ENCODE data around the gene KCNJ9. TPM values are rescaled to one million over a fixed set of nuclear protein-coding genes. Genes with fewer than 3 reads are reported as not detected.

Gene KCNJ9
- total and polyA plus RNA-seq, 2 of the 13 experiments (the other 11 are each of a cell fraction or from before 2014, with no cell fraction given), result not detected

- no TSS peak for BruUV-seq (replicated peaks)
- no peaks in the 10 kb centered on the region for H4K20me1 ChIP-seq (ENCODE audit: insufficient read depth, low read length)
- WGBS (ENCODE audit: low lambda C conversion rate), result 8% methylated on average over 10 of the region's 11 CpGs
- intact Hi-C loops (cut with micrococcal nuclease; ENCODE audit: unreplicated experiment) (loop anchor here (1.0 kb wide), 1 partner anchor 32 kb away; no protein-coding TSS in a partner anchor), in situ Hi-C loops (cut with HindIII; ENCODE audit: extremely low pct_ligation_motif_present, low pct_unique_long_range_greater_than_20kb) (loop anchor here (5.0 kb wide), 1 partner anchor 36 kb away; the partner anchor contains the start of gene KCNJ9)
- H3K4me1 ChIP-seq (ENCODE audit: insufficient read depth, low read length), result peaks cover 79% of the 10 kb centered on the region
- H3K79me2 ChIP-seq (ENCODE audit: insufficient read depth, low read length), result no peaks in the 10 kb centered on the region
- H3K9ac ChIP-seq (ENCODE audit: insufficient read depth, low read depth, low read length), result peak overlapping the region; percentile 56
- peak overlapping the region; percentile 64 for H3K27ac ChIP-seq (ENCODE audit: extremely low read length, insufficient read depth, low read length)
- peak overlapping the region in 2 of 3 experiments; percentile 24 to 53; a peak in 4 of 6 replicates for H3K4me3 ChIP-seq (replicated peaks in 1 of 3; ENCODE audit: insufficient read depth in 1 of 3, low read depth in 2 of 3, low read length in 3 of 3)
- peaks cover 1 to 7% of the 10 kb centered on the region in 2 experiments; a peak in 2 of 5 replicates for H3K36me3 ChIP-seq (replicated peaks in 1 of 2; ENCODE audit: control insufficient read depth in 1 of 2, insufficient read depth in 2 of 2, low read length in 2 of 2)
- H3K4me2 ChIP-seq (ENCODE audit: low read depth, low read length), result peak overlapping the region; percentile 78
- DNase-seq (ENCODE audit: low spot score), result peak; percentile 69
- H2AFZ ChIP-seq (ENCODE audit: low read length), result peak overlapping the region; percentile 37
- POLR2A ChIA-PET, result interaction anchor here (0.9 to 2.2 kb wide), 9 partner anchors 8 to 216 kb away, joined by 3 to 14 read pairs (median 8); partner anchors contain the start of genes DCAF8, IGSF8, KCNJ10 and PIGM
- CTCF ChIA-PET (ENCODE audit: low intra/inter-chr PET ratio, low total read pairs), result interaction anchor here (2.0 to 4.4 kb wide), 3 partner anchors 33 to 39 kb away, joined by 7 to 29 read pairs (median 11); no protein-coding TSS in a partner anchor
- H3K9me3 ChIP-seq (ENCODE audit: low read length), result no peaks in the 10 kb centered on the region
- FAIRE-seq, result peak; percentile 56
- H3K27me3 ChIP-seq (ENCODE audit: control insufficient read depth in 1 of 2, insufficient read depth in 2 of 2, low read length in 2 of 2), result no peaks in the 10 kb centered on the region
- peak; percentile 82 for ATAC-seq
- TF ChIP-seq MTERF4 (CRISPR knock-in tag; IDR thresholded peaks at IDR 0.05), result 0 out of 2 replicates have a peak, but pooled peaks have one; percentile 56
- TF ChIP-seq ZNF709 (CRISPR knock-in tag; IDR thresholded peaks at IDR 0.05), result no peak
- no peak for TF ChIP-seq CSRNP1 (CRISPR knock-in tag; IDR thresholded peaks at IDR 0.05)
- no peak for TF ChIP-seq SOX13 (IDR thresholded peaks at IDR 0.05)
- peak in 1 of 2 experiments; percentile 87; a peak in 2 of 4 replicates for TF ChIP-seq SOX13 (CRISPR knock-in tag; conservative IDR thresholded peaks at IDR 0.05 in 1 of 2, IDR thresholded peaks at IDR 0.05 in 1 of 2)
- TF ChIP-seq GATAD2A (CRISPR knock-in tag; IDR thresholded peaks at IDR 0.05), result peak; percentile 36
- 0 out of 2 replicates have a peak, but pooled peaks have one; percentile 17 for TF ChIP-seq MAX (IDR thresholded peaks at IDR 0.05)
- TF ChIP-seq ZNF687 (CRISPR knock-in tag; IDR thresholded peaks at IDR 0.05), result peak; percentile 58
- TF ChIP-seq PHF21A (CRISPR knock-in tag; IDR thresholded peaks at IDR 0.05), result peak; percentile 45; the same call in 1 of the 2 replicates
- TF ChIP-seq SRSF1 (optimal IDR thresholded peaks at IDR 0.05; ENCODE audit: low read depth, low read length), result peak; percentile 78
- peak; percentile 46; the same call in 1 of the 2 replicates for TF ChIP-seq TBX3 (IDR thresholded peaks at IDR 0.05; ENCODE audit: borderline replicate concordance)
- TF ChIP-seq TEAD3 (CRISPR knock-in tag; optimal IDR thresholded peaks at IDR 0.05; ENCODE audit: borderline replicate concordance), result peak; percentile 19
- 0 out of 2 replicates have a peak, but pooled peaks have one; percentile 11 for TF ChIP-seq IRF2 (CRISPR knock-in tag; IDR thresholded peaks at IDR 0.05)
- peak; percentile 74 for TF ChIP-seq CTCF (CRISPR knock-in tag; IDR thresholded peaks at IDR 0.05)
These were observed 34.7 kb upstream of the KCNJ9 start for GRCh38 chr1:160046494-160047110.
